Stimulated activated CD8-positive, alpha-beta memory T cell treated with anti-CD3 and anti-CD28 coated beads, Interleukin-15, amount 100 ng/mL, for 4 hours (primary cell): Measurements from ENCODE around the gene WFDC10A.
"Not testable (repeated sequence)": the region's sequence is repeated elsewhere in the genome, so short reads cannot be mapped to it uniquely, and the experiment has no call there.

Experiments used
- DNase-seq, 2 donors: peaks; one replicate each; pipeline ENCODE4 v3.0.0-alpha.2; 2020; ENCODE audit warnings: low read depth in 2 of 2

Gene WFDC10A

DNA sequence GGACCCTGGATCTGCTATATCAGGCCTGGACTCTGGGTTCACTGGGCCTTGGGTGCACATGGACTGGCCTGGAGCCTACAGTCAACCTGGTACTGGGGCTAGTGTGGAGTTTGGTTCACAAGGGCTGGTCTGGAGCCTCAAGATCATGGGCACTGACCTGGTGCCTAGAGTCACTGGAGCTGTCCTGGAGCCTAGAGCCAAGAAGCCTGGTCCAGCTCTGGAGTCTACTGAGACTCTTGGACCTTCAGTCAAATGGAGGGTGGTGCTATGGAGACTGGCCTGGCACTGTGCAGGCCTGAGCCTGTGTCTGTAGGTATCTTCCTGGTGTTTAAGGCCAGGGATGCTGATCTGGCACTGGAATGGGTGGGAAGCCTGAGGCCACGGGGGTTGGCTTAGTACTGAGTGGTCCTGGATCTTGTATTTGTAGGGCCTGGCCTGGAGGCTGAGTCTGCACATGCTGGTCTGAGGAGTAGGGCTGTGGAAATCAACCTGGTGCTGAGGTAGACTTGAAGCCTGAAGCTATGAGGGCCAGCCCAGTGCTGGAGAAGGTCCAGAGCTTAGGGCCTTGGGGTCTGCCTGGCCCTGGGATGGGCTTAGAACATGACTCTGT, 18.0 kb downstream of the WFDC10A start:
- no peak for DNase-seq

DNA sequence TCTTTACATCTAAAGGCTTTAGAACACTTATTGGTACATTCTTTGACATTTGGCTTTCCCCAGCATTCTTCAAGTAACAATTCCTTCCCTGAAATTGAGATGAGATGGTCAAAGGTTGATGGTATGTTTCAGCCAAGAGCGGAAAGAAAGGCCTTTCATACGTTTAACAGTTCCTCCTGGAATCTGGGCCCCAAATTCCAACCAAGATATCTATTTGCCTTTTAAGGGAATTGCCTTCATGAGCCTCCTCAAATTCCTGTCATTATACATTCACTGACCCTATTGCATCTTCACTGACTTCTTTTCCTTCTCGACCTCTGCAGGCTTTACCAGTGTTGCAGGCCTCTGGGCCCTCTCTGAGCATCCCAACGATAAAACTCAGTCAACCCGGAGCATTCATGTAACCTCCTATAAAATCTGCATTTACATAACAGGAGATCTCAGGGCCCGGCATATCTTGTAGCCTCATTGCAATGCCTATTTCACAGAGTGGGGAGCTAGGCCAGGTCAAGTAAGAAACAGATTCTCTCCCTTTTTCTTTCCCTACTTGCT, 19.8 kb downstream of the WFDC10A start:
- no peak for DNase-seq

DNA sequence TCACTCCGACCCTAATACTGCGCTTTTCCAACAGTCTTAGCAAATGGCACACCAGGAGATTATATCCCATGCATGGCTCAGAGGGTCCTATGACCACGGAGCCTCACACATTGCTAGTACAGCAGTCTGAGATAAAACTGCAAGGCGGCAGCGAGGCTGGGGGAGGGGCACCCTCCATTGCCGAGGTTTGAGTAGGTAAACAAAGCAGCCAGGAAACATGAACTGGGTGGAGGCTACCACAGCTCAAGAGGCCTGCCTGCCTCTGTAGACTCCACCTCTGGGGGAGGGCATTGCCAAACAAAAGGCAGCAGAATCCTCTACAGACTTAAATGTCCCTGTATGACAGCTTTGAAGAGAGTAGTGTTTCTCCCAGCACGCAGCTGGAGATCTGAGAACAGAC, 22.2 kb downstream of the WFDC10A start:
- DNase-seq, result not testable (repeated sequence)

DNA sequence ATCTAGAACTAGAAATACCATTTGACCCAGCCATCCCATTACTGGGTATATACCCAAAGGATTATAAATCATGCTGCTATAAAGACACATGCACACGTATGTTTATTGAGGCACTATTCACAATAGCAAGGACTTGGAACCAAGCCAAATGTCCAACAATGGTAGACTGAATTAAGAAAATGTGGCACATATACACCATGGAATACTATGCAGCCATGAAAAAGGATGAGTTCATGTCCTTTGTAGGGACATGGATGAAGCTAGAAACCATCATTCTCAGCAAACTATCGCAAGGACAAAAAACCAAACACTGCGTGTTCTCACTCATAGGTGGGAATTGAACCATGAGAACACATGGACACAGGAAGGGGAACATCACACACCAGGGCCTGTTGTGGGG, 27.5 kb downstream of the WFDC10A start:
- DNase-seq, result not testable (repeated sequence)

DNA sequence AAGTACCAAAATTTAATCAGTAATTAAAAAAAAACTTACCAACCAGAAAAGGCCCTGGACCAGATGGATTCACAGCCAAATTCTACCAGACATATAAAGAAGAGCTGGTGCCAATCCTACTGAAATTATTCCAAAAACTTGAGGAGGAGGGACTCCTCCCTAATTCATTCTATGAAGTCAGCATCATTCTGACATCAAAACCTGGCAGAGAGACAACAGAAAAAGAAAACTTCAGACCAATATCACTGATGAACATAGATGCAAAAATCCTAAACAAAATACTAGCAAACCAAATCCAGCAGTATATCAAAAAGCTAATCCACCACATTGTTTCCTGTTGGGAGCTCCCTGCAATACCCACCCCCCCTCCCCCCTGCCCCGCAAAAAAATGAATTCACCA, 40.6 kb downstream of the WFDC10A start, which contains the start of gene WFDC11:
TSS of gene WFDC11 (minus strand) at position 101 of the 400 bp plus-strand sequence. CDS start 19,639 bp downstream, outside the sequence.
- DNase-seq, result no peak

DNA sequence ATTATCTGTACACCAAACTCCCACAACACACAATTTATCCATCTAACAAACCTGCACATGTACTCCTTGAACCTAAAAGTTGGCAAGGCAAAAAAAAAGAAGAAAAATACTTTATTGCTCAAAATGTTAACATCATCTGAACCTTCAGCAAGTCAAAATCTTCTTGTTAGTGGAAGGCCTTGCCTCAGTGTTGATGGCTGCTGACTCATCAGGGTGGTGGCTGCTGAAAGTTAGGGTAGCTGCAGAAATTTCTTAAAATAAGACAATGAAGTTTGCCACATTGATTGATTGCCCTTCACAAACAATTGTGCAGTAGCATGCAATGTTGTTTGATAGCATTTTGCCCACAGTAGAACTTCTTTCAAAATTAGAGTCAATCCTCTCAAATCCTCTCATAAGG, 43.2 kb downstream of the WFDC10A start:
- no peak for DNase-seq

DNA sequence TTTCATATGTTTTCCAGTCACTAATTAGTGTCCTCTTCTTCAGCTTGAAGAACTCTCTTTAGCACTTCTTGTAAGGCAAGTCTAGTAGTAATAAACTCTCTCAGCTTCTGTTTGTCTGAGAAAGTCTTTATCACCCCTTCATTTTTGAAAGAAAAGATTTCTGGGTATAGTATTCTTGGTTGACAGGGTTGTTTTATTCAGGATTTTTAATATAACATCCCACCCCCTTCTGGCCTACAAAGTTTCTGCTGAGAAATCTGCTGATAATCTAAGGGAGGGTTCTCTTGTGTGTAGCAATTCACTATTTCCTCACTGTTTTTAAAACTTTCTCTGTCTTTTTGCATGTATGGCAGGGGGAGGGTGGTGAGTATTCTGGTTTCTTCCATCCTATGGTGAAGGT, 50.1 kb downstream of the WFDC10A start:
- no peak for DNase-seq
